Smooth muscle cell (in vitro differentiated cells): ENCODE results near the gene TMEM208. TPM values are rescaled to one million over a fixed set of nuclear protein-coding genes. Genes with fewer than 3 reads are reported as not detected.

Source experiments
- DNase-seq: peaks from one replicate; lab custom pipeline; 2025; ENCODE audit not compliant: unreplicated experiment; lab: John Stamatoyannopoulos, UW
- H2AFZ ChIP-seq: fragments of 200-600 bp; sonication (generic); 2 replicates; pipeline ENCODE4 v1.6.0; 2016; ENCODE audit warnings: antibody characterized with exemption, low read depth, mild to moderate bottlenecking
- H3F3A ChIP-seq: fragments of 200-600 bp; sonication (generic); 2 replicates; pipeline ENCODE4 v1.6.0; 2017; ENCODE audit warnings: antibody characterized with exemption, low read depth
- H3K27ac ChIP-seq: fragments of 200-600 bp; sonication (generic); 2 replicates; pipeline ENCODE4 v1.5.1; 2016; ENCODE audit warnings: low read depth, mild to moderate bottlenecking
- H3K27me3 ChIP-seq: fragments of 200-600 bp; sonication (generic); 2 replicates; pipeline ENCODE4 v1.6.1; 2016; ENCODE audit warnings: low read depth, mild to moderate bottlenecking
- H3K36me3 ChIP-seq: fragments of 200-600 bp; sonication (generic); 2 replicates; pipeline ENCODE4 v1.5.1; 2016; ENCODE audit warnings: low read depth
- H3K4me1 ChIP-seq: fragments of 200-600 bp; sonication (generic); 2 replicates; pipeline ENCODE4 v1.5.1; 2016; ENCODE audit warnings: low read depth
- H3K4me2 ChIP-seq: fragments of 200-600 bp; sonication (generic); 2 replicates; pipeline ENCODE4 v1.6.0; 2016; ENCODE audit warnings: mild to moderate bottlenecking
- H3K4me3 ChIP-seq: fragments of 200-600 bp; sonication (generic); 2 replicates; pipeline ENCODE4 v1.5.1; 2016; ENCODE audit warnings: mild to moderate bottlenecking
- H3K79me2 ChIP-seq: fragments of 200-600 bp; sonication (generic); 2 replicates; pipeline ENCODE4 v1.6.0; 2016; ENCODE audit warnings: low read depth, mild to moderate bottlenecking
- H3K9ac ChIP-seq: fragments of 200-600 bp; sonication (generic); 2 replicates; pipeline ENCODE4 v1.6.0; 2016; ENCODE audit warnings: low read depth
- H3K9me3 ChIP-seq: fragments of 200-600 bp; sonication (generic); replicated peaks from 2 replicates; pipeline ENCODE4 v1.5.1; 2016; ENCODE audit warnings: low read depth
- H4K20me1 ChIP-seq: fragments of 200-600 bp; sonication (generic); 2 replicates; pipeline ENCODE4 v1.6.0; 2016; ENCODE audit warnings: low read depth
- WGBS: methylation state at CpG from one replicate; pipeline ENCODE4 v1.1.7; 2016; ENCODE audit warnings: low lambda C conversion rate; 5-methylcytosine and 5-hydroxymethylcytosine counted together
- polyA plus RNA-seq: library from polyadenylated mRNA; unstranded; fragments of >200 nt; fragmentation: Nextera tagmentation; extraction: Ambion mirVana; gene quantifications from 2 replicates; pipeline ENCODE4 v1.2.1, GENCODE V29; 2016
- total RNA-seq: library from RNA; depleted of rRNA; stranded (reverse); fragments of >200 nt; gene quantifications from 2 replicates; pipeline ENCODE4 v1.2.3, GENCODE V29; 2014
- TF ChIP-seq, protein P1 (sequence below): fragments of 200-600 bp; sonication (generic); IDR thresholded peaks from 2 replicates; pipeline ENCODE4 v1.5.1; 2017; ENCODE audit warnings: borderline replicate concordance, mild to moderate bottlenecking, antibody characterized with exemption; ENCODE audit not compliant: insufficient read depth, poor library complexity, severe bottlenecking

TMEM208 gene
- total and polyA plus RNA-seq, 2 experiments from 2014 or later = 45.4 to 171 TPM

DNA sequence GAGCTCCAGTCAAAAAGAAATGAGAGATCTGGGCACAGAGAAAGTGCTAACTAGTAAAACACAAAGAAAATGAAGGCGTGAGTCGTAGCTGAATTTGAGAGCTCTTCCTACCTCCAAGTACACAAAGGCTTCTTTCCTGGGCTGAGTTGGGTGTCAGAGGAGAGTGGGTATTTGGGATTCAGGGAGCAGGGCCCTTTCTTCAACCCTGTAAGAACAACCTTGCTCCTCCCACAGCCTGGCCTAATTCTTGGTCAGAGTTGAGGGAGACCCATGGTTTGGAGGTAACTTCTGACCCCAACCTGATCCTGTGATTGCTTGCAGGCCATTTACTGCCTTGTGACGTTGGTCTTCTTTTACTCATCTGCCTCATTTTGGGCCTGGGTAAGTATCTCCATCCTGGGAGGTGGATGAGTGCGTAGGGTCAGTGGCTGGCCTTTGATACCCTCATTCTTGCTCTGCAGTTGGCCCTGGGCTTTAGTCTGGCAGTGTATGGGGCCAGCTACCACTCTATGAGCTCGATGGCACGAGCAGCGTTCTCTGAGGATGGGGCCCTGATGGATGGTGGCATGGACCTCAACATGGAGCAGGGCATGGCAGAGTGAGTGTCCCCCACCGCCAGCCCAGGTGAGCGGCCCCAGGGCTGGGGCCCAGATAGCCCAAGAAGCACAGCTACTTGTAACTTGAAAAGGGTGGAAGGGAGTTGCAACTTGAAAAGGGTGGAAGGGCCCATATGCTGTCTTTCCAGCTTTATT lies 1.3 kb downstream of the TMEM208 start:
- no peak overlapping the region for H2AFZ ChIP-seq
- no peaks in the 10 kb centered on the region for H3F3A ChIP-seq
- H3K9me3 ChIP-seq = no peaks in the 10 kb centered on the region
- peak overlapping the region; percentile 60 for H3K27ac ChIP-seq
- peak overlapping the region; percentile 80 for H3K4me3 ChIP-seq
- TF ChIP-seq, protein P1, sequence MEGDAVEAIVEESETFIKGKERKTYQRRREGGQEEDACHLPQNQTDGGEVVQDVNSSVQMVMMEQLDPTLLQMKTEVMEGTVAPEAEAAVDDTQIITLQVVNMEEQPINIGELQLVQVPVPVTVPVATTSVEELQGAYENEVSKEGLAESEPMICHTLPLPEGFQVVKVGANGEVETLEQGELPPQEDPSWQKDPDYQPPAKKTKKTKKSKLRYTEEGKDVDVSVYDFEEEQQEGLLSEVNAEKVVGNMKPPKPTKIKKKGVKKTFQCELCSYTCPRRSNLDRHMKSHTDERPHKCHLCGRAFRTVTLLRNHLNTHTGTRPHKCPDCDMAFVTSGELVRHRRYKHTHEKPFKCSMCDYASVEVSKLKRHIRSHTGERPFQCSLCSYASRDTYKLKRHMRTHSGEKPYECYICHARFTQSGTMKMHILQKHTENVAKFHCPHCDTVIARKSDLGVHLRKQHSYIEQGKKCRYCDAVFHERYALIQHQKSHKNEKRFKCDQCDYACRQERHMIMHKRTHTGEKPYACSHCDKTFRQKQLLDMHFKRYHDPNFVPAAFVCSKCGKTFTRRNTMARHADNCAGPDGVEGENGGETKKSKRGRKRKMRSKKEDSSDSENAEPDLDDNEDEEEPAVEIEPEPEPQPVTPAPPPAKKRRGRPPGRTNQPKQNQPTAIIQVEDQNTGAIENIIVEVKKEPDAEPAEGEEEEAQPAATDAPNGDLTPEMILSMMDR = no peak
- WGBS = 97% methylated on average over 9 of the region's 9 CpGs
- H3K4me2 ChIP-seq = peak overlapping the region; percentile 97
- H4K20me1 ChIP-seq = no peaks in the 10 kb centered on the region
- H3K27me3 ChIP-seq = no peaks in the 10 kb centered on the region
- H3K36me3 ChIP-seq = no peaks in the 10 kb centered on the region
- peaks cover 21% of the 10 kb centered on the region for H3K79me2 ChIP-seq
- no peak for DNase-seq
- H3K4me1 ChIP-seq = peaks cover 10% of the 10 kb centered on the region
- H3K9ac ChIP-seq = peak overlapping the region; percentile 92

DNA sequence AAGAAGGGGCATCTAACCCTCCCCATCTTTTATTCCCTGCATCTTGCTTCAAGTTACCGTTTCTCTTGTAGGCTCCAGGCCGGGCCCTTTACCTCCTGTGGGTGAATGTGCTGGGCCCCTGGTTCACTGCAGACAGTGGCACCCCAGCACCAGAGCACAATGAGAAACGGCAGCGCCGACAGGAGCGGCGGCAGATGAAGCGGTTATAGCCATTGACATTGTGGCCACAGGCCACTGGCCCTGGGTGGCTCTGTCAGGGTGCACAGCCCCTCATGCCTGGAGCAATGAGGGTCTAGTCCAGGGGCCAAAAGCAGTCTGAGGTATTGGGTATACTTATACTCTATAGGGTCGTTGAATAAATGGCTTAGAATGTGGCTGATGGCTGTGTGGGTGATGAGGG lies 2.0 kb downstream of the TMEM208 start:
- Histone ChIP-seq H3K9ac (no peak overlapping the region), H3K9me3 (no peaks in the 10 kb centered on the region), H3K4me3 (no peak overlapping the region), H3K79me2 (peaks cover 21% of the 10 kb centered on the region), H3K4me2 (no peak overlapping the region), H3K36me3 (no peaks in the 10 kb centered on the region), H3K27me3 (no peaks in the 10 kb centered on the region), H2AFZ (no peak overlapping the region), H3K4me1 (peaks cover 10% of the 10 kb centered on the region), H4K20me1 (no peaks in the 10 kb centered on the region), H3F3A (no peaks in the 10 kb centered on the region), H3K27ac (no peak overlapping the region)
- TF ChIP-seq, protein P1 = no peak
- no peak for DNase-seq
- 96% methylated on average over 9 of the region's 9 CpGs for WGBS

DNA sequence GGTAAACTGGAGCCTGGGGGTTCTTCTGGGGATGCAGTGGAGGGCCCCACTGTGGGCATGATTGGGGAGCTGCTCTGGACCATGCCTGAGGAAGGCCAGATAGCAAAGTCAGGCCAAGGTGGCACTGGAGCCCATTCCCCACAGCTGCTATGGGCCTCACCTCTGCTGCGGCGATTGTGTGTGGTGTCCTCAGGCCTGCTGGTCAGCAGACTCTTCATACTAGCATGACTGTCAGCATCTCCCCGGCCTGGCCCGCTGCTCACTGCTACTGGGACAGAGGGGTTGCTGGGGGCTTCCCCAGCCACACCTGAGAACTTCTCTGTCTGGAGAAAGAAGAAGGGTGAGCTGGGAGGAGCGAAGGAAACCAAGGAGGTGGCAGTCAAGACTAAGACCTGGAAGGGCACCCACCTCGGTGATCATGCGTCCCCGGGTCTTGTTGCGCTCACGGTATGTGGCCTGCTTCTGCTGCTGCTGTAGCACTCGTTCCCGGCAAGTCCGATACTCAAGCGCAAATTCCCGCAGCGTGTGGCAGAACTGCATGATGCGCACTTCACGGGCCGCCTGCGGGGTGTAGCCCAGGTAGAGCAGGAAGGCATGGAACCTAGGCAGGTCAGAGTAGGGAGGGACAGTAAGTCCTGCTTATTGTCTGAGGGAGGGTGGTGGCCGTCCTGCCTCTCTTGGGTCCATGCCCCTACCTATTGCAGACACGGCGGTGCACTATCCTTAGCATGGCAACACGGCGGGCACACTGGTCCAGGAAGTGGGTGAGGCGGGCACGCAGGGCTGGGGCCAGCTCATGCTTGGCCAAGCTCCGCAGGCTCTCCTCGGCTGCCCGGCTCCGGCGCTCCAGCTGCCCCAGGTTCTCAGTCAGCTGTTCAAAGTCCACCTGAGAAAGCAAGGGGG lies 3.2 kb downstream of the TMEM208 start:
- Histone ChIP-seq H3K36me3 (no peaks in the 10 kb centered on the region), H2AFZ (no peak overlapping the region), H3K4me1 (peaks cover 10% of the 10 kb centered on the region), H3K27me3 (no peaks in the 10 kb centered on the region), H3K9me3 (no peaks in the 10 kb centered on the region), H3F3A (no peaks in the 10 kb centered on the region), H4K20me1 (no peaks in the 10 kb centered on the region), H3K4me3 (no peak overlapping the region), H3K9ac (no peak overlapping the region), H3K79me2 (peaks cover 21% of the 10 kb centered on the region), H3K4me2 (no peak overlapping the region), H3K27ac (no peak overlapping the region)
- TF ChIP-seq, protein P1 = no peak
- DNase-seq = no peak
- WGBS = 96% methylated on average over 32 of the region's 32 CpGs
